ENCODE measurements around the gene POF1B. TPM values are rescaled to one million over a fixed set of nuclear protein-coding genes. Genes with fewer than 3 reads are reported as not detected.

The POF1B gene, protein sequence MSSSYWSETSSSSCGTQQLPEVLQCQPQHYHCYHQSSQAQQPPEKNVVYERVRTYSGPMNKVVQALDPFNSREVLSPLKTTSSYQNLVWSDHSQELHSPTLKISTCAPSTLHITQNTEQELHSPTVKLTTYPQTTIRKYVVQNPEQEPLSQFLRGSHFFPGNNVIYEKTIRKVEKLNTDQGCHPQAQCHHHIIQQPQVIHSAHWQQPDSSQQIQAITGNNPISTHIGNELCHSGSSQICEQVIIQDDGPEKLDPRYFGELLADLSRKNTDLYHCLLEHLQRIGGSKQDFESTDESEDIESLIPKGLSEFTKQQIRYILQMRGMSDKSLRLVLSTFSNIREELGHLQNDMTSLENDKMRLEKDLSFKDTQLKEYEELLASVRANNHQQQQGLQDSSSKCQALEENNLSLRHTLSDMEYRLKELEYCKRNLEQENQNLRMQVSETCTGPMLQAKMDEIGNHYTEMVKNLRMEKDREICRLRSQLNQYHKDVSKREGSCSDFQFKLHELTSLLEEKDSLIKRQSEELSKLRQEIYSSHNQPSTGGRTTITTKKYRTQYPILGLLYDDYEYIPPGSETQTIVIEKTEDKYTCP
- 24.1 and 32.5 TPM in 2 replicates for total RNA-seq (2022)
- percentile 73 among the genes with signal in this experiment for Bru-seq, nascent RNA
- BruChase-seq, experiment 1, labeled RNA remaining after a 6-hour chase: percentile 61 among the genes with signal in this experiment
- BruChase-seq, experiment 2, labeled RNA remaining after a 2-hour chase: percentile 51 among the genes with signal in this experiment
- long read RNA-seq, partial matches to known transcripts: 8 of 16 reads
- long read RNA-seq, other reads (novel, unspliced or antisense): 4 of 16 reads

DNA sequence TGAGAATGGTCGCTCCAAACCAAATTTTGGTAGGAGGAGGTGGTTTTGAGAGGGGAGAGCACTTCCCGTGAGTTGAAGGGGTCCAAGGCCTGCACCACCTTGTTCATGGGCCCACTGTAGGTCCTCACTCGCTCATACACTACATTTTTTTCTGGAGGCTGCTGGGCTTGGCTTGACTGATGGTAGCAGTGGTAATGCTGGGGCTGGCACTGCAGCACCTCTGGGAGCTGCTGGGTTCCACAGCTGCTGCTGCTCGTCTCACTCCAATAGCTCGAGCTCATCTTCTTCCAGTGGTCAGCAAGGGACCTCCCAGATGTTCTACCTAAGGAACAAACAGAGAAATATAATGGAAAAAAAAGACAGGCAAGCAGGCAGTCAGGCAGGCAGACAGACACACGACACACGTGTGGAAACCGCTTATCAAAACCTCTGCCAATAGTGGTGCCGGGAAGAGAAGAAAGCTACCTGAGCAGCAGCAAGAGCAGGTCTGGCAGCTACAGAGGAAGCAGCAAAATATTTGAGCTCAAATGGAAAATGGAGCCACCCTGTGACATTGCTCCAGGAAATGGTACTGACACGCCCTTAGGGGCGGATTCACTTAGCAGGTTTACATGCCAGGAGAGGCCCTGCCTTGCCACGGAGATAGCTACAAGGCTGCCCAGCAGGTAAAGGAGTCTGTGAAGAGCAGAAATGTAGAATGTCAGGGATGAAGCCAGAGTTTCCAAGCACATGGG lies at the start of gene POF1B:
TSS of gene POF1B (minus strand) at position 492 of the 734 bp plus-strand sequence. CDS start at position 281, 211 bp downstream.
- peak within 1 kb of the TSS; percentile 78 for H3K4me3 Mint-ChIP-seq (ENCODE audit: low read depth, unreplicated experiment)
- H3K36me3 Mint-ChIP-seq (ENCODE audit: insufficient read depth, unreplicated experiment): peaks cover 23% of the 10 kb centered on the region
- BruUV-seq (replicated peaks): no TSS peak
- TF ChIP-seq, protein P1, sequence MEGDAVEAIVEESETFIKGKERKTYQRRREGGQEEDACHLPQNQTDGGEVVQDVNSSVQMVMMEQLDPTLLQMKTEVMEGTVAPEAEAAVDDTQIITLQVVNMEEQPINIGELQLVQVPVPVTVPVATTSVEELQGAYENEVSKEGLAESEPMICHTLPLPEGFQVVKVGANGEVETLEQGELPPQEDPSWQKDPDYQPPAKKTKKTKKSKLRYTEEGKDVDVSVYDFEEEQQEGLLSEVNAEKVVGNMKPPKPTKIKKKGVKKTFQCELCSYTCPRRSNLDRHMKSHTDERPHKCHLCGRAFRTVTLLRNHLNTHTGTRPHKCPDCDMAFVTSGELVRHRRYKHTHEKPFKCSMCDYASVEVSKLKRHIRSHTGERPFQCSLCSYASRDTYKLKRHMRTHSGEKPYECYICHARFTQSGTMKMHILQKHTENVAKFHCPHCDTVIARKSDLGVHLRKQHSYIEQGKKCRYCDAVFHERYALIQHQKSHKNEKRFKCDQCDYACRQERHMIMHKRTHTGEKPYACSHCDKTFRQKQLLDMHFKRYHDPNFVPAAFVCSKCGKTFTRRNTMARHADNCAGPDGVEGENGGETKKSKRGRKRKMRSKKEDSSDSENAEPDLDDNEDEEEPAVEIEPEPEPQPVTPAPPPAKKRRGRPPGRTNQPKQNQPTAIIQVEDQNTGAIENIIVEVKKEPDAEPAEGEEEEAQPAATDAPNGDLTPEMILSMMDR (IDR thresholded peaks at IDR 0.05; ENCODE audit: unreplicated experiment): no peak
- H3K27me3 Mint-ChIP-seq (ENCODE audit: unreplicated experiment): no peaks in the 10 kb centered on the region
- H3K4me1 Mint-ChIP-seq (ENCODE audit: low read depth, unreplicated experiment): peaks cover 7% of the 10 kb centered on the region
- H3K9me3 Mint-ChIP-seq (ENCODE audit: low read depth, unreplicated experiment): no peaks in the 10 kb centered on the region
- intact Hi-C loops (cut with micrococcal nuclease; ENCODE audit: unreplicated experiment): loop anchor here (10.0 kb wide), 2 partner anchors 115 to 265 kb away; no protein-coding TSS in a partner anchor
- CTCF ChIA-PET: interaction anchor here (1.1 kb wide), 1 partner anchor 268 kb away, joined by 5 read pairs; no protein-coding TSS in a partner anchor
- peak; percentile 74 for DNase-seq
- peak within 1 kb of the TSS; percentile 79 for H3K27ac Mint-ChIP-seq (ENCODE audit: unreplicated experiment)

DNA sequence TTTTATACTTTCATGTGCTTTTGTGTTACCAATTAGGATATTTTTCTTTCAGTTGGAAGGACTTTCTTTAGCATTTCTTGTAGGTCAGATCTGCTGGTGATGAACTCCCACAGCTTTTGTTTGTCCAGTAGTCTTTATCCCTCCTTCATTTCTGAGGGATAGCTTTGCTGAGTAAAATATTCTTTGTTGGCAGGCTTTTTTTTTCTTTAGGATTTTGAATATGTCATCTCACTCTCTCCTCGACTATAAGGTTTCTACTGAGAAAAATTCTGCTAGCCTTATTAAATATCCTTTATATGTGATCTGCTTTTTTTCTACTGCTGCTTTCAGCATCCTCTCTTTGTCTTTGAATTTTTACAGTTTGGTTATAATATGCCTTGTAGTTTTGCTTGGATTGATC lies 49.6 kb upstream of the POF1B start:
- Mint-ChIP-seq H3K9me3 (ENCODE audit: low read depth, unreplicated experiment) (no peaks in the 10 kb centered on the region), H3K27me3 (ENCODE audit: unreplicated experiment) (no peaks in the 10 kb centered on the region), H3K4me3 (ENCODE audit: low read depth, unreplicated experiment) (no peak overlapping the region), H3K36me3 (ENCODE audit: insufficient read depth, unreplicated experiment) (peaks cover 5% of the 10 kb centered on the region), H3K4me1 (ENCODE audit: low read depth, unreplicated experiment) (no peaks in the 10 kb centered on the region), H3K27ac (ENCODE audit: unreplicated experiment) (no peak overlapping the region)
- TF ChIP-seq, protein P1 (IDR thresholded peaks at IDR 0.05; ENCODE audit: unreplicated experiment): no peak
- no TSS peak for BruUV-seq (replicated peaks)
- CTCF ChIA-PET: no interaction called here
- intact Hi-C loops (cut with micrococcal nuclease; ENCODE audit: unreplicated experiment): no loop called here
- no peak for DNase-seq

DNA sequence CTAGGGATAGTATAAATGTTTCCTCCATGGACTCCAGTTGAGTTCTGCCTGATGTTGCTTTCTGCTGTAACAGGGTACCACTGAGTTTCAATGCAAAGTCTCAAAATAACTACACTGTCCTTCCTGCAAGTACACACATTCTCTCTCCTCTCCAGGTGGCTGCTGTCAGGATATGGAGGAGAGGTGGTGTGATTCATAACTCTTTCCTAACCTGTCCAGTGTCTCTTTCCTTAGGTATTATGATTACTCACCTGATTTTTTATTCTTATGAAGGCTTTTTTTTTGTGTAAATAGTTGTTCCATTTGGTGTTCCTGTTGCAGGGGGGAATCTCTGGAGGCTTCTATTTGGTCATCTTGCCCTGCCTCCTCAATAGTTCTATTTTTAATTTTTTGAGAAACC lies 39.8 kb upstream of the POF1B start:
- Mint-ChIP-seq H3K36me3 (ENCODE audit: insufficient read depth, unreplicated experiment) (no peaks in the 10 kb centered on the region), H3K27me3 (ENCODE audit: unreplicated experiment) (no peaks in the 10 kb centered on the region), H3K27ac (ENCODE audit: unreplicated experiment) (no peak overlapping the region), H3K4me1 (ENCODE audit: low read depth, unreplicated experiment) (no peaks in the 10 kb centered on the region), H3K4me3 (ENCODE audit: low read depth, unreplicated experiment) (no peak overlapping the region), H3K9me3 (ENCODE audit: low read depth, unreplicated experiment) (peaks cover 7% of the 10 kb centered on the region)
- intact Hi-C loops (cut with micrococcal nuclease; ENCODE audit: unreplicated experiment): no loop called here
- DNase-seq: no peak
- CTCF ChIA-PET: no interaction called here
- TF ChIP-seq, protein P1 (IDR thresholded peaks at IDR 0.05; ENCODE audit: unreplicated experiment): no peak
- no TSS peak for BruUV-seq (replicated peaks)

DNA sequence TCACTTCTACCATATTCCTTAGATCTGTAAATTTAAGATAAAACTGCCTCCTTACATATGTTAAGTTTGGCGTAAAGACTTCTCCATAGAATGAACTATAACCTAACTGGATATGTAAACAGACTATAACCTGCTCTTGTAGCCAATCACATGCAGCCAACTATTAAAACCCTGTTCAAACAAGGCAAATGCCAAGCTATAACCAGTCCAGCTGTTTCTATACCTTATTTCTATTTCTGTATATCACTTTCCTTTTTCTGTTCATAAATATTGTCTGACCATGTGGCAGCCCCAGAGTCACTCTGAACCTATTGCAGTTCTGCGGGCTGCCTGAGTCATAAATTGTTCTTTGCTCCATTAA lies 12.4 kb upstream of the POF1B start:
- no peak for DNase-seq
- Mint-ChIP-seq H3K4me3 (ENCODE audit: low read depth, unreplicated experiment) (no peak overlapping the region), H3K27me3 (ENCODE audit: unreplicated experiment) (no peaks in the 10 kb centered on the region), H3K4me1 (ENCODE audit: low read depth, unreplicated experiment) (no peaks in the 10 kb centered on the region), H3K36me3 (ENCODE audit: insufficient read depth, unreplicated experiment) (no peaks in the 10 kb centered on the region), H3K27ac (ENCODE audit: unreplicated experiment) (no peak overlapping the region), H3K9me3 (ENCODE audit: low read depth, unreplicated experiment) (no peaks in the 10 kb centered on the region)
- intact Hi-C loops (cut with micrococcal nuclease; ENCODE audit: unreplicated experiment): no loop called here
- CTCF ChIA-PET: no interaction called here
- TF ChIP-seq, protein P1 (IDR thresholded peaks at IDR 0.05; ENCODE audit: unreplicated experiment): no peak
- no TSS peak for BruUV-seq (replicated peaks)

Measured in Calu3 (cell line).